ENCODE measurements around the gene BIRC7. TPM values are rescaled to one million over a fixed set of nuclear protein-coding genes. Genes with fewer than 3 reads are reported as not detected.

The BIRC7 gene
- total and polyA plus RNA-seq, 2 donors (not counting 3 experiments of a cell fraction or from before 2014, with no cell fraction given), result not detected

GRCh38 chr20:63212792-63213191, 22.9 kb upstream of the BIRC7 start:
- POLR2A ChIA-PET, result no interaction called here

More at GRCh38 chr20:63212792-63213191, 22.9 kb upstream of the BIRC7 start:
- intact Hi-C loops (cut with micrococcal nuclease) (no loop called here), dilution Hi-C loops (cut with MboI; ENCODE audit: extremely low pct_ligation_motif_present, low sequenced_read_pairs) (no loop called here)
- no peak overlapping the region for H3K27ac ChIP-seq (ENCODE audit: insufficient read depth, low read depth, low read length)
- H3K9me1 ChIP-seq (replicated peaks; ENCODE audit: control insufficient read depth, extremely low read depth, insufficient read depth, low read length), result no peaks in the 10 kb centered on the region
- TF ChIP-seq GATA2 (IDR thresholded peaks at IDR 0.05; ENCODE audit: insufficient read depth, insufficient read length, low read depth, low read length) (no peak), POLR2AphosphoS5 (IDR thresholded peaks at IDR 0.05; ENCODE audit: insufficient read depth, low read depth, low read length) (no peak), JUN (IDR thresholded peaks at IDR 0.05; ENCODE audit: borderline replicate concordance, insufficient read depth, insufficient read length, low read depth) (no peak), POLR2A (IDR thresholded peaks at IDR 0.05; ENCODE audit: low read depth, low read length) (no peak), MYC (IDR thresholded peaks at IDR 0.05; ENCODE audit: low read depth, low read length) (no peak), FOS (IDR thresholded peaks at IDR 0.05; ENCODE audit: borderline replicate concordance, insufficient read depth, low read length) (no peak), EZH2 (IDR thresholded peaks at IDR 0.05; ENCODE audit: borderline replicate concordance, low read depth, low read length, severe bottlenecking) (no peak)
- TF ChIP-seq, protein P1, sequence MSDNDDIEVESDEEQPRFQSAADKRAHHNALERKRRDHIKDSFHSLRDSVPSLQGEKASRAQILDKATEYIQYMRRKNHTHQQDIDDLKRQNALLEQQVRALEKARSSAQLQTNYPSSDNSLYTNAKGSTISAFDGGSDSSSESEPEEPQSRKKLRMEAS (IDR thresholded peaks at IDR 0.05; ENCODE audit: insufficient read depth, insufficient read length), result no peak
- TF ChIP-seq, protein P2, sequence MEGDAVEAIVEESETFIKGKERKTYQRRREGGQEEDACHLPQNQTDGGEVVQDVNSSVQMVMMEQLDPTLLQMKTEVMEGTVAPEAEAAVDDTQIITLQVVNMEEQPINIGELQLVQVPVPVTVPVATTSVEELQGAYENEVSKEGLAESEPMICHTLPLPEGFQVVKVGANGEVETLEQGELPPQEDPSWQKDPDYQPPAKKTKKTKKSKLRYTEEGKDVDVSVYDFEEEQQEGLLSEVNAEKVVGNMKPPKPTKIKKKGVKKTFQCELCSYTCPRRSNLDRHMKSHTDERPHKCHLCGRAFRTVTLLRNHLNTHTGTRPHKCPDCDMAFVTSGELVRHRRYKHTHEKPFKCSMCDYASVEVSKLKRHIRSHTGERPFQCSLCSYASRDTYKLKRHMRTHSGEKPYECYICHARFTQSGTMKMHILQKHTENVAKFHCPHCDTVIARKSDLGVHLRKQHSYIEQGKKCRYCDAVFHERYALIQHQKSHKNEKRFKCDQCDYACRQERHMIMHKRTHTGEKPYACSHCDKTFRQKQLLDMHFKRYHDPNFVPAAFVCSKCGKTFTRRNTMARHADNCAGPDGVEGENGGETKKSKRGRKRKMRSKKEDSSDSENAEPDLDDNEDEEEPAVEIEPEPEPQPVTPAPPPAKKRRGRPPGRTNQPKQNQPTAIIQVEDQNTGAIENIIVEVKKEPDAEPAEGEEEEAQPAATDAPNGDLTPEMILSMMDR (IDR thresholded peaks at IDR 0.05; ENCODE audit: extremely low read depth in 1 of 2, insufficient read depth in 1 of 2, low read depth in 1 of 2, low read length in 2 of 2), result no peak
- H3K27me3 ChIP-seq (ENCODE audit: control insufficient read depth in 2 of 2, insufficient read depth in 2 of 2, low read length in 2 of 2), result no peaks in the 10 kb centered on the region
- H3K9me3 ChIP-seq (replicated peaks; ENCODE audit: control insufficient read depth, insufficient read depth, low read length), result no peaks in the 10 kb centered on the region
- peaks cover 13% of the 10 kb centered on the region for H3K4me1 ChIP-seq (ENCODE audit: control insufficient read depth, extremely low read depth, insufficient read depth, low read length)
- no peak overlapping the region for H3K4me2 ChIP-seq (ENCODE audit: insufficient read depth, low read length)
- no peak for FAIRE-seq
- peaks cover 75% of the 10 kb centered on the region for H3K79me2 ChIP-seq (ENCODE audit: control insufficient read depth, insufficient read depth, low read length)
- no peak overlapping the region for H3K9ac ChIP-seq (replicated peaks; ENCODE audit: extremely low read depth, insufficient read depth, low read length)
- CTCF ChIA-PET, result interaction anchor here (0.8 to 2.8 kb wide), 3 partner anchors 11 to 20 kb away, joined by 3 to 16 read pairs (median 3); no protein-coding TSS in a partner anchor
- H3K4me3 ChIP-seq (replicated peaks in 1 of 3; ENCODE audit: insufficient read depth in 1 of 3, low read depth in 1 of 3, low read length in 3 of 3), result no peak overlapping the region
- peaks cover 17 to 28% of the 10 kb centered on the region in 2 experiments for H3K36me3 ChIP-seq (ENCODE audit: control insufficient read depth in 2 of 2, extremely low read depth in 1 of 2, insufficient read depth in 2 of 2, low read length in 2 of 2)
- BruUV-seq (replicated peaks), result no TSS peak
- H4K20me1 ChIP-seq (replicated peaks; ENCODE audit: control insufficient read depth, extremely low read depth, insufficient read depth, low read length), result peaks cover 4% of the 10 kb centered on the region
- DNase-seq (ENCODE audit: low read depth, low spot score), result no peak
- H2AFZ ChIP-seq (ENCODE audit: low read depth, low read length), result no peak overlapping the region

Measured in endothelial cell of umbilical vein (primary cell).